HepG2 (cell line): ENCODE results near the gene ZDHHC8. TPM values are rescaled to one million over a fixed set of nuclear protein-coding genes. Genes with fewer than 3 reads are reported as not detected.
A peak's percentile ranks its signal among the peaks of the same experiment; 100 is the strongest.

Experiments used
- FOXA3 ChIP-seq: IDR thresholded peaks from 2 replicates; pipeline ENCODE4 v1.6.1; 2016; ENCODE audit warnings: missing genetic modification reagents, missing compliant biosample characterization
- HMGA1 ChIP-seq: sonication (generic); formaldehyde crosslinking; conservative IDR thresholded peaks from 2 replicates; pipeline ENCODE4 v1.4.0; 2020; ENCODE audit warnings: missing genetic modification reagents
- IRX3 ChIP-seq: sonication (generic); formaldehyde crosslinking; IDR thresholded peaks from 2 replicates; pipeline ENCODE4 v1.8.1; 2023; ENCODE audit warnings: mild to moderate bottlenecking, low read depth, missing genetic modification reagents, borderline replicate concordance
- SALL1 ChIP-seq: sonication (generic); formaldehyde crosslinking; IDR thresholded peaks from 2 replicates; pipeline ENCODE4 v1.8.0; 2022; ENCODE audit warnings: mild to moderate bottlenecking, missing genetic modification reagents
- TARDBP ChIP-seq: sonication (generic); formaldehyde crosslinking; IDR thresholded peaks from 2 replicates; pipeline ENCODE4 v1.8.0; 2022; ENCODE audit warnings: mild to moderate bottlenecking, missing genetic modification reagents
- ZFY ChIP-seq: sonication (generic); formaldehyde crosslinking; IDR thresholded peaks from 2 replicates; pipeline ENCODE4 v1.4.0; 2020; ENCODE audit warnings: missing genetic modification reagents
- ZNF180 ChIP-seq: sonication (generic); formaldehyde crosslinking; IDR thresholded peaks from 2 replicates; pipeline ENCODE4 v1.4.0; 2020; ENCODE audit warnings: low read depth, missing genetic modification reagents, borderline replicate concordance
- ZNF230 ChIP-seq: sonication (generic); formaldehyde crosslinking; IDR thresholded peaks from 2 replicates; pipeline ENCODE4 v1.4.0; 2020; ENCODE audit warnings: mild to moderate bottlenecking, missing genetic modification reagents
- ZNF431 ChIP-seq: sonication (generic); formaldehyde crosslinking; IDR thresholded peaks from 2 replicates; pipeline ENCODE4 v1.9.0; 2022; ENCODE audit warnings: missing genetic modification reagents, low read depth, mild to moderate bottlenecking, borderline replicate concordance
- polyA plus RNA-seq, 8 experiments: library from polyadenylated mRNA; depleted of rRNA in 3 of 8; stranded (reverse) in 7 of 8; unstranded in 1 of 8; fragments of >200 nt; fragmentation: Illumina TruSeq in 4 of 8; extraction: Trizol in 4 of 8; gene quantifications; 2 replicates each; pipeline versions ENCODE4 v1.2.1 to v1.2.3, GENCODE V29; 2011 to 2016; ENCODE audit warnings: low read depth in 4 of 8, missing spikeins in 1 of 8, mixed read lengths in 1 of 8; ENCODE audit not compliant: insufficient read depth in 1 of 8
- total RNA-seq, 5 experiments: library from RNA; depleted of rRNA; stranded (reverse); fragments of >200 nt; fragmentation: Illumina TruSeq; extraction: Trizol; gene quantifications; 2 replicates each; pipeline ENCODE4 v1.2.3, GENCODE V29; 2016; ENCODE audit warnings: low read depth in 1 of 5
- TF ChIP-seq, protein P1 (sequence below): sonication (generic); formaldehyde crosslinking; IDR thresholded peaks from 2 replicates; pipeline ENCODE4 v1.5.1; 2020; ENCODE audit warnings: missing genetic modification reagents, mild to moderate bottlenecking, borderline replicate concordance
- TF ChIP-seq, protein P2 (sequence below): IDR thresholded peaks from 2 replicates; pipeline ENCODE4 v1.6.1; 2016; ENCODE audit warnings: low read depth, missing genetic modification reagents, missing compliant biosample characterization
- TF ChIP-seq, protein P3 (sequence below): sonication (generic); formaldehyde crosslinking; IDR thresholded peaks from 2 replicates; pipeline ENCODE4 v1.5.1; 2020; ENCODE audit warnings: mild to moderate bottlenecking, moderate library complexity, missing genetic modification reagents
- TF ChIP-seq, protein P4 (sequence below): sonication (generic); formaldehyde crosslinking; IDR thresholded peaks from 2 replicates; pipeline ENCODE4 v1.4.0; 2020; ENCODE audit warnings: mild to moderate bottlenecking, missing genetic modification reagents
- TF ChIP-seq, protein P5 (sequence below): sonication (generic); formaldehyde crosslinking; IDR thresholded peaks from 2 replicates; pipeline ENCODE4 v1.5.0; 2020; ENCODE audit warnings: mild to moderate bottlenecking, missing genetic modification reagents

Gene ZDHHC8
- total and polyA plus RNA-seq, 2 of the 13 experiments (the other 11 are each of a cell fraction or from before 2014, with no cell fraction given), result 7.5 to 21.3 TPM

DNA sequence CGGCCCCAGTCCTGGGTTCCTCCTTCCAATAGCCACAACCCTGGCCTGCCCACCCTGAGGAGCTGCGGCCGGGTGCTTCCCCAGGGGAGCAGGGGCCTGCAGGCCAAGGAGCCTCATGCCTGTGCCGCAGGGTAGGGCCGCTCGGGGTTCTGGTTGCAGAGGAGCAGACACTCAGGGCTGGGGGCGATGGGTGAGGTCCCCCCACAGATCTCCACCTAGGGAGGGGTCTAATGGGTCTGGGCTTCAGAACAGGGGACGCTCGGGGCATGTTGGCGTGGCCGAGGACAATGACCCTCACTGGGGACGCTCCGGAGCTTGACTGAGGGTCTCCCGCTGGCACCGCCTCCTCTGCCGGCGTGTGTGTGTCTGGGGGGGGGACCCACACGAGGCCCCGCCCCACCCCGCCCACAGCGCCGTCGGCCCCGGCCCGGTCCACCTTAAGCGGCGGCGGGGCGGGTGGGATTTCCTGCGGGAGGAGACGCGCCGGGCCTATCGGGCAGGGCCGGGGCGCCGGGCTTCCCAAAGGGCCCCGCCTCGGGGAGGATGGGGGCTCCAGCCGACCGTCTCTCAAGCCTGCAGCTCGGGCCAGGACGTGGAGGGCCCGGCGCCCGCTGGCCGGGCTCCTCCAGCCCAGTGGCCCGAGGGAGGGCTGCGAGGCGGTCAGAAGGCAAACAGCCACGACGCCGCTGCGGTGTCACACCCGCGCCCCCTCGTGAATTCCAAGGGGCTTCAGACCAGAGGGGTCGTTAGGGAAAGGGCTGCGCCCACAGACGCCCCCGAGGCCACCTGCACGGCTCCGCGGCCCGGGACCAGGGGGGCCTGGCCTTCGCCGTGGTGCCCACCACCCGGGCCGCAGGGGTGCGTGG lies 640 bp upstream of the ZDHHC8 start (continued):
- TF ChIP-seq, protein P1, sequence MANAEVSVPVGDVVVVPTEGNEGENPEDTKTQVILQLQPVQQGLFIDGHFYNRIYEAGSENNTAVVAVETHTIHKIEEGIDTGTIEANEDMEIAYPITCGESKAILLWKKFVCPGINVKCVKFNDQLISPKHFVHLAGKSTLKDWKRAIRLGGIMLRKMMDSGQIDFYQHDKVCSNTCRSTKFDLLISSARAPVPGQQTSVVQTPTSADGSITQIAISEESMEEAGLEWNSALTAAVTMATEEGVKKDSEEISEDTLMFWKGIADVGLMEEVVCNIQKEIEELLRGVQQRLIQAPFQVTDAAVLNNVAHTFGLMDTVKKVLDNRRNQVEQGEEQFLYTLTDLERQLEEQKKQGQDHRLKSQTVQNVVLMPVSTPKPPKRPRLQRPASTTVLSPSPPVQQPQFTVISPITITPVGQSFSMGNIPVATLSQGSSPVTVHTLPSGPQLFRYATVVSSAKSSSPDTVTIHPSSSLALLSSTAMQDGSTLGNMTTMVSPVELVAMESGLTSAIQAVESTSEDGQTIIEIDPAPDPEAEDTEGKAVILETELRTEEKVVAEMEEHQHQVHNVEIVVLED (CRISPR knock-in tag), result peak; percentile 74
- TF ChIP-seq ZFY (CRISPR knock-in tag) (peak; percentile 42; the same call in 1 of the 2 replicates), SALL1 (CRISPR knock-in tag) (peak; percentile 27), ZNF180 (CRISPR knock-in tag) (no peak), TARDBP (CRISPR knock-in tag) (no peak), ZNF431 (CRISPR knock-in tag) (no peak), IRX3 (CRISPR knock-in tag) (no peak), FOXA3 (CRISPR knock-in tag) (no peak), ZNF230 (no peak), HMGA1 (CRISPR knock-in tag) (no peak)
- TF ChIP-seq, protein P2, sequence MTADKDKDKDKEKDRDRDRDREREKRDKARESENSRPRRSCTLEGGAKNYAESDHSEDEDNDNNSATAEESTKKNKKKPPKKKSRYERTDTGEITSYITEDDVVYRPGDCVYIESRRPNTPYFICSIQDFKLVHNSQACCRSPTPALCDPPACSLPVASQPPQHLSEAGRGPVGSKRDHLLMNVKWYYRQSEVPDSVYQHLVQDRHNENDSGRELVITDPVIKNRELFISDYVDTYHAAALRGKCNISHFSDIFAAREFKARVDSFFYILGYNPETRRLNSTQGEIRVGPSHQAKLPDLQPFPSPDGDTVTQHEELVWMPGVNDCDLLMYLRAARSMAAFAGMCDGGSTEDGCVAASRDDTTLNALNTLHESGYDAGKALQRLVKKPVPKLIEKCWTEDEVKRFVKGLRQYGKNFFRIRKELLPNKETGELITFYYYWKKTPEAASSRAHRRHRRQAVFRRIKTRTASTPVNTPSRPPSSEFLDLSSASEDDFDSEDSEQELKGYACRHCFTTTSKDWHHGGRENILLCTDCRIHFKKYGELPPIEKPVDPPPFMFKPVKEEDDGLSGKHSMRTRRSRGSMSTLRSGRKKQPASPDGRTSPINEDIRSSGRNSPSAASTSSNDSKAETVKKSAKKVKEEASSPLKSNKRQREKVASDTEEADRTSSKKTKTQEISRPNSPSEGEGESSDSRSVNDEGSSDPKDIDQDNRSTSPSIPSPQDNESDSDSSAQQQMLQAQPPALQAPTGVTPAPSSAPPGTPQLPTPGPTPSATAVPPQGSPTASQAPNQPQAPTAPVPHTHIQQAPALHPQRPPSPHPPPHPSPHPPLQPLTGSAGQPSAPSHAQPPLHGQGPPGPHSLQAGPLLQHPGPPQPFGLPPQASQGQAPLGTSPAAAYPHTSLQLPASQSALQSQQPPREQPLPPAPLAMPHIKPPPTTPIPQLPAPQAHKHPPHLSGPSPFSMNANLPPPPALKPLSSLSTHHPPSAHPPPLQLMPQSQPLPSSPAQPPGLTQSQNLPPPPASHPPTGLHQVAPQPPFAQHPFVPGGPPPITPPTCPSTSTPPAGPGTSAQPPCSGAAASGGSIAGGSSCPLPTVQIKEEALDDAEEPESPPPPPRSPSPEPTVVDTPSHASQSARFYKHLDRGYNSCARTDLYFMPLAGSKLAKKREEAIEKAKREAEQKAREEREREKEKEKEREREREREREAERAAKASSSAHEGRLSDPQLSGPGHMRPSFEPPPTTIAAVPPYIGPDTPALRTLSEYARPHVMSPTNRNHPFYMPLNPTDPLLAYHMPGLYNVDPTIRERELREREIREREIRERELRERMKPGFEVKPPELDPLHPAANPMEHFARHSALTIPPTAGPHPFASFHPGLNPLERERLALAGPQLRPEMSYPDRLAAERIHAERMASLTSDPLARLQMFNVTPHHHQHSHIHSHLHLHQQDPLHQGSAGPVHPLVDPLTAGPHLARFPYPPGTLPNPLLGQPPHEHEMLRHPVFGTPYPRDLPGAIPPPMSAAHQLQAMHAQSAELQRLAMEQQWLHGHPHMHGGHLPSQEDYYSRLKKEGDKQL (CRISPR knock-in tag), result no peak
- TF ChIP-seq, protein P3, sequence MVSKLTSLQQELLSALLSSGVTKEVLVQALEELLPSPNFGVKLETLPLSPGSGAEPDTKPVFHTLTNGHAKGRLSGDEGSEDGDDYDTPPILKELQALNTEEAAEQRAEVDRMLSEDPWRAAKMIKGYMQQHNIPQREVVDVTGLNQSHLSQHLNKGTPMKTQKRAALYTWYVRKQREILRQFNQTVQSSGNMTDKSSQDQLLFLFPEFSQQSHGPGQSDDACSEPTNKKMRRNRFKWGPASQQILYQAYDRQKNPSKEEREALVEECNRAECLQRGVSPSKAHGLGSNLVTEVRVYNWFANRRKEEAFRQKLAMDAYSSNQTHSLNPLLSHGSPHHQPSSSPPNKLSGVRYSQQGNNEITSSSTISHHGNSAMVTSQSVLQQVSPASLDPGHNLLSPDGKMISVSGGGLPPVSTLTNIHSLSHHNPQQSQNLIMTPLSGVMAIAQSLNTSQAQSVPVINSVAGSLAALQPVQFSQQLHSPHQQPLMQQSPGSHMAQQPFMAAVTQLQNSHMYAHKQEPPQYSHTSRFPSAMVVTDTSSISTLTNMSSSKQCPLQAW (CRISPR knock-in tag), result no peak
- TF ChIP-seq, protein P4, sequence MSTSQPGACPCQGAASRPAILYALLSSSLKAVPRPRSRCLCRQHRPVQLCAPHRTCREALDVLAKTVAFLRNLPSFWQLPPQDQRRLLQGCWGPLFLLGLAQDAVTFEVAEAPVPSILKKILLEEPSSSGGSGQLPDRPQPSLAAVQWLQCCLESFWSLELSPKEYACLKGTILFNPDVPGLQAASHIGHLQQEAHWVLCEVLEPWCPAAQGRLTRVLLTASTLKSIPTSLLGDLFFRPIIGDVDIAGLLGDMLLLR (CRISPR knock-in tag), result no peak
- TF ChIP-seq, protein P5, sequence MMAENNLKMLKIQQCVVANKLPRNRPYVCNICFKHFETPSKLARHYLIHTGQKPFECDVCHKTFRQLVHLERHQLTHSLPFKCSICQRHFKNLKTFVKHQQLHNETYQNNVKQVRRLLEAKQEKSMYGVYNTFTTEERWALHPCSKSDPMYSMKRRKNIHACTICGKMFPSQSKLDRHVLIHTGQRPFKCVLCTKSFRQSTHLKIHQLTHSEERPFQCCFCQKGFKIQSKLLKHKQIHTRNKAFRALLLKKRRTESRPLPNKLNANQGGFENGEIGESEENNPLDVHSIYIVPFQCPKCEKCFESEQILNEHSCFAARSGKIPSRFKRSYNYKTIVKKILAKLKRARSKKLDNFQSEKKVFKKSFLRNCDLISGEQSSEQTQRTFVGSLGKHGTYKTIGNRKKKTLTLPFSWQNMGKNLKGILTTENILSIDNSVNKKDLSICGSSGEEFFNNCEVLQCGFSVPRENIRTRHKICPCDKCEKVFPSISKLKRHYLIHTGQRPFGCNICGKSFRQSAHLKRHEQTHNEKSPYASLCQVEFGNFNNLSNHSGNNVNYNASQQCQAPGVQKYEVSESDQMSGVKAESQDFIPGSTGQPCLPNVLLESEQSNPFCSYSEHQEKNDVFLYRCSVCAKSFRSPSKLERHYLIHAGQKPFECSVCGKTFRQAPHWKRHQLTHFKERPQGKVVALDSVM, result no peak
